Gastroesophageal sphincter (tissue), 3 donors: ENCODE data around the gene CCNYL1.

Experiments
- CTCF ChIP-seq, 4 experiments: fragments of 200-600 bp in 2 of 4; fragments of 450-650 bp in 2 of 4; sonication (generic) in 1 of 4; IDR thresholded peaks; one replicate each; pipeline ENCODE4 v1.5.1; 2017 to 2019; ENCODE audit warnings: antibody characterized with exemption in 4 of 4, mild to moderate bottlenecking in 2 of 4, moderate library complexity in 2 of 4
- EP300 ChIP-seq: sonication (generic); formaldehyde crosslinking; IDR thresholded peaks from one replicate; pipeline ENCODE4 v1.6.1; 2017; ENCODE audit warnings: antibody characterized with exemption, mild to moderate bottlenecking
- POLR2AphosphoS5 ChIP-seq: sonication (generic); formaldehyde crosslinking; IDR thresholded peaks from one replicate; pipeline ENCODE4 v1.6.1; 2017; ENCODE audit warnings: antibody characterized with exemption

GRCh38 chr2:207802650-207803049 lies 91.2 kb downstream of the CCNYL1 start:
- TF ChIP-seq EP300 (no peak), CTCF (IDR thresholded peaks at IDR 0.05) (no peak), POLR2AphosphoS5 (no peak)
